Fibroblast of skin of abdomen (primary cell): ENCODE data around the gene GAS7.

Source experiments
- DNase-seq: peaks from one replicate; pipeline ENCODE4 v3.0.0-alpha.2; 2013

GAS7 gene

DNA sequence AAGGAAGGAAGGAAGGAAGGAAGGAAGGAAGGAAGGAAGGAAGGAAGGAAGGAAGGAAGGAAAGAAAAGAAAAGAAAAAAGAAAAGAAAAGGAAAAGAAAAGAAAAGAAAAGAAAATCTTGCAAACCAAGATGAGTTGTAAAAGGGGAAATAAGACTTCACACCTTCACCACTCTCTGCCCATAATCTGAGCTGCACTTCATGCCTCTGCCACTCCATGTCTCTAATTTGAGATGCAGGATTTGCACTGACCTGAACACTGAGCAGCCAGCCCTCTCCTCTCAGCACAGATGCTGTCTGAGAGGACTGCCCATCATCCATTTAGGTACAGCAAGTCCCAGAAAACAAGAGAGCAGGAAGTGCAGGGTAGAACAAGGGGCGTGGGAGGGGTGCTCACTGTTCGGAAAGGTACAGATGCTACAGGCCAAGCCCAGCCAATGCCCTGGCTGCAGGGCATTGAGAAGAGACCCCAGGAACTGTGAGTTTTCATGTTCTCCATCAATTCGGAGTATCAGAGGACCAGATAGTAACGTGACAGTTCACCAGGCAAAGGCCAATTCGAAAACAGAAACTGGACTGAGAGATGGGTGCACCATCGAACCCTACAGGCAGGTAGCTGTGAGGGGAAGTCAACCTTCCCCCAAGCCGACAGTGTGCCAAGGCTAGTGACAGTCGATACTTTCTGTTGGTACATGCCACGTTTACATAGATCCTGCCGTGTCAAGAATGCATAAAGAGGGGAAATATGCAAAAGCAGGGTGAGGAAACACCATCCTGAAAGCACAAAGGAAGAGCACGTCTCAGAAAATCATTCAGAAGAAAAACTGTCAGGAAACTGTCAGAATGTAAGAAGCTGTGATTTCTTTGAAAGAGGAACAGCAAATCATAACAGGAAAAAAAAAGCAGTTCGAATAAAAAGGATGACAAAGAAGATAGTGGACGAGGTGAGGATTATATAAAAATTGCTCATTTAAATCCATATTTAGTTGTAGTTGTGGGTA lies 151.3 kb downstream of the GAS7 start:
- DNase-seq = no peak

DNA sequence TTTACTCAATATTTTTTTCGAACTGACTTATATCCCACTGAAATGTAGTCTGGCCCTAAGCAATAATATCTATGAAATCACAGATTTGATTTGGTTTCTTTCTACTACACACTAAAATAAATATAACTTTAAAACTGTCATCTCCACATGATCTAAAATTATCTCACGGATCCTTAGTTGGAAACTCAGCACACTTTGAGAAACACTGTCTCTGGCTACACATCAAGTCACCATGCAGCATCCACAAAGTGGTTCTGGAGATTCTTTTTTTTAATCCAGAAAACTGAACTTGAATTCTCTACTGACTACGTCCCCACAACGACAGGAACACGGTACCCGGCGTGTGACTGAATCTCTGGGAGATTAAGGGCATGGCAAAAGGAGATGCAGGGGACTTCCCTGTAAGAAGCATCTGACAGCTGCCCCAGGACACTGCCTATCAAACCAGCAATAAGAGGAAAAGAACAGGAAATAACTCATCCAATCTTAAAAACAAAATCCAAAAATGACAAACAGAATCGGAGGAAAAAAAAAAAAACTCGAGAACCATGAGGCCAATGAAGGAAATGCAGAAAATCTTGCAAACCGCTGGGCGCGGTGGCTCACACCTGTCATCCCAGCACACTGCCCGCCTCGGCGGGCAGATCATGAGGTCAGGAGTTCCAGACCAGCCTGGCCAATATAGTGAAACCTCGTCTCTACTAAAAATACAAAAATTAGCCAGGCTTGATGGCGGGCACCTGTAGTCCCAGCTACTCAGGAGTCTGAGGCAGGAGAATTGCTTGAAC lies 152.3 kb downstream of the GAS7 start:
- no peak for DNase-seq

DNA sequence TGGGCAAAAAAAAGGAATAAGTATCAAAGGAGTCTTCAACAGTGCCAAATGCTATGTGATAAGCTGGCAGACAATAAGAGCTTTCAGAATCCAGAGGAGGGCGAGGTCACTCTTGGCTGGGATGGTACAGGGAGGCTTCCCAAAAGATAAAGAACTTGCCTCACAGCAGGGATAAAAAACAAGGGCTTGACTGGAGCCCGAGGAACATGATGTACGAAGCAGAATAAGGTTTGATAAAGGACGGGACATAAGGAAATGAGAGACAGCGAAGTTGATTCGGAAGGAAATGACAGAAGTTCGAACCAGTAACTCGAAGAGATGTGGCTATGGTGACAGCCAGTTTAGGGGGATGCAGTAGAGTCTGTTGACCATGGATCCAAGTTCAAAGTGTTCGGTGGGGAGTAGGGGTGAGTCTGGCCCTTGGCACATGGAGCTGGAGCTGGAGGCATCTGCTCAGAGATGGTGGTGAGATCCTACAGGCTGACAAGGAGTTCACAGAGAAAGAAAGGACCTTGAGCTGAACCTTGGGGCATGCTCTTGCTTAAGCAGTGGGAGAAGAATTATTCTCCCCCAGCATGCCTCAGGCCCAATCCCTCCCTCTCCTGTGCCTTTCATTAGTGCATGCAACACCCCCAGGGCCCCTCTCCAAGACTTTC lies 155.7 kb downstream of the GAS7 start:
- no peak for DNase-seq

DNA sequence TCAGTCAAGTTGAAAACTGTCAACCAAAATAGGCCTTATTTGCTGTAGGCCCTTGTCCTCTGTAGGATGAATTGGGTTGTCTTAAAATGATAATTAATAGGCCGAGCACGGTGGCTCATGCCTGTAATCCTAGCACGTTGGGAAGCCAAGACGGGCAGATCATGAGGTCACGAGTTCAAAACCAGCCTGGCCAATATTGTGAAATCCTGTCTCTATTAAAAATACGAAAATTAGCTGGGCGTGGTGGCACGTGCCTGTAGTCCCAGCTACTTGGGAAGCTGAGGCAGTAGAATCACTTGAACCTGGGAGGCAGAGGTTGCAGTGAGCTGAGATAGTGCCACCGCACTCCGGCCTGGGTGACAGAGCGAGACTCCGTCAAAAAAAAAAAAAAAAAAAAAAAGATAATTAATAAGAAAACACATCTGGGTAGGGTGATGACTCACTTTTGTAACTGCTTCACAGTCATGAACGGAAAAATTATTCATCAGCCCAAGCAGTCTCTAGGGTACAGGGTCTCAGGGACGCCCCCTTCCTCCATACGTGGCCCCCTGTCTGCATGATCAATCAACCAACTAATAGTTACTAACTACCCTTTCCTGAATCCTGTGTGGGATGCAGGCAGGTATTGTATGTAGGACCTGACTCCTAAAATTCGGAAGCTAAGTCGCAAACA lies 156.4 kb downstream of the GAS7 start:
- DNase-seq = peak; percentile 37

DNA sequence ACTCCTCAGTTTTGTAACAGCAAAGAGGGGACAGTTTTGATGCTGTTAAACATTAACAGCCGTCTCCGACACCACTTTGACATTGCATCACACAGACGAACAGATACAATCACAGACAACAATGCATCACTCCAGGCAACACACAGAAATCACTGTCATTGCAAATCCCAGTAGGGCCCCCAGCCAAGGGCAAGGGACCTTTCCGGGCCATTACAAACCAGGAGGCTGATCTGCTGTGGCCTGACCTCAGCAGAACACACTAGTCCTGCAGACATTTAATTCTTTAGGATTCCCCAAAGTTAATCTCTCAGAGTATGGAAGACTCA lies 157.2 kb downstream of the GAS7 start:
- no peak for DNase-seq

DNA sequence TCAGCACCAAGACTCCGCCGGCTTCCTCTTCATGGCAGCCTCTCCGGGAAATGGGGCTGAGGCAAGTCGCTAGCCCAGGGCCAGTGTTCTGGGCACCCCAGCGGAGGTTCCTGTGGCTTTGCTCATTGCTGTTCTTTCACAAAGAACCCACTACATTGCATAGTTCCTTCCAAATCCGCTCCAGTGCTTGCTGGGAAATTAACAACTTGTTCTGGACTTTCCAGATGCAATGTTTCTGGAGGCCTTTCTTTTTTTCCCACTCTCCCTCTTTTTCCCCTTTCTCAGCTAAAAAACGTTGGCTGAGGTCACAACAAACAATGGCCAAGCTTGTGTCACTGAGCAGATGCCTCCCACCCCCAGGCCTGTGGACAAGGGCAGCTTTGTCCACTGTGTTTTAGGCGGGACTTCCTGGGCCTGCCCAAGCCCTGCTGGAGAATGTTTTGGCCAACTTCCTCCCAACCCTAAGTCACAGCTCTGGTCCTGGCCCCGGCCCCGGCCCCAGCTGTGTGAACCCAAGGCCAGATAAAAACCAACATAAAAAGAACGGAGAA lies 161.8 kb downstream of the GAS7 start:
- DNase-seq = no peak

DNA sequence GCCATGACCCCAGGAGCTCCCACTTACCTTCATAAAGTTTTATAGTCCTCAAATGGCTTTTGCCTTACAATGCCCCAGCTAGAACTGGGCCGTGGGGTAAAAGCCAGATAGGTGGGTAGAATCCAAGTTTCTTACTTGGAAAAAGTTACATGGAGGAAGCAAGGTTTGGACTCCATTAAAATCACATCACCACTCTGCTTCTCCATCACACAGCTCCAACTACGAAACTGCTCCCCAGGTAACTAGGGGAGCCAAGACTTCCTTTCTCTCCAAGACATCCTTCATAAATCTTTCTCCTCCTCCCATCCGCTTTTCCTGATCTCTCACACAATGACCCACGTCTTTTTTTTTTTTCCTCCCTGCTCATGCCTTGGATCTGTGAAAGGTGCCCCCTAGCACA lies 162.5 kb downstream of the GAS7 start:
- no peak for DNase-seq

DNA sequence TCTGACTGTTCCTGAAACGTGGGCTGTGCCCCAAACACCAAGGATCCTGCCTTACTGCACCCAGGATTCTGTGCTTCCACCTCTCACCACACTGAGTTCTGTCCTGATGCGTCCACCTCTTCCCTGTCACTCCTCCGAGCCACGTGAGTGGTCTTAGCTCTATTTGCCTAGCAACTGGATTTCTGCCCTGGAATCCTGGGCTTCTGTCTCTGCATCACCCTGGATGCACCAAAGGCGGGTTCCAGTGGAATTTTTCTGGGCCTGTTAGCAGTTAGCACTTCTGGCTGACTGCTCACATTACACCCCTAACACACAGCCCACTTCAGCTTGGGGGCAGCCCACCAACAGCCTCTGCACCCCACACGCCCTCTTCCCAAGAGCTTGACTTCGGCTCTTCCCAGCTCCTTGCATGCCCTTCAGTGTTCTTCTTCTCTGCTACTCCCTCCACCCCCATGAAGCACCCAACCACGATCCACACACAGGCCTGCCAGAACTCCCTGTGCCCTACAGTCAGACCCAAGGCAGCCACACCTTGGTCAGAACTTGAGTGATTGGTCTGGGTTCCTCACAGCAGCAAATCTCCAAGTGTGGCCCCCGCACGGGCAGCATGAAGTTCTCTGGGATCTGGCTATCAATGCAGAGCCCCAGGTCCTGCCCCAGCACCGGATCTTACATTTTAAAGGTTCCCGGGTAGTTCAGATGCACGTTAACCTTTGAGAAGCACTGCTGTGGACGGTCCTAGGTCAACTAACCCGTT lies 163.5 kb downstream of the GAS7 start:
- DNase-seq = peak; percentile 60

DNA sequence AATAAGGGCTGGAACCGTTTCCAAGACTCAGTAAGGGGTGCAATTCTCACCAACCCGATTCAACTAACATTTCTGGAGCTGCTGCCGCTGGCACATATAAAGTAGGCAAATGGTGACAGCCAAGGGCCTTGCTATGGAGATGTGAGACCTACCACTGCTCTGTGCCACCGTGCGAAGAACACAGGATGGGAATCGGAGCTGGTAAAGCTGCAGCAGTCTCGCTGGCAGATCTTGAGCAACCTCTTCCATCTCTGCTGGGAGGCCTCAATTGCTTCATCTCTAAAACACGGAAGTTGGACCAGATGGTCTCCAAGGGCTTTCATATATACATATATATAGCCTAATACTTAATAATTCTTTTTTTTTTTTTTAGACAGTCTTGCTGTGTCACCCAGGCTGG lies 164.4 kb downstream of the GAS7 start:
- DNase-seq = peak; percentile 67

DNA sequence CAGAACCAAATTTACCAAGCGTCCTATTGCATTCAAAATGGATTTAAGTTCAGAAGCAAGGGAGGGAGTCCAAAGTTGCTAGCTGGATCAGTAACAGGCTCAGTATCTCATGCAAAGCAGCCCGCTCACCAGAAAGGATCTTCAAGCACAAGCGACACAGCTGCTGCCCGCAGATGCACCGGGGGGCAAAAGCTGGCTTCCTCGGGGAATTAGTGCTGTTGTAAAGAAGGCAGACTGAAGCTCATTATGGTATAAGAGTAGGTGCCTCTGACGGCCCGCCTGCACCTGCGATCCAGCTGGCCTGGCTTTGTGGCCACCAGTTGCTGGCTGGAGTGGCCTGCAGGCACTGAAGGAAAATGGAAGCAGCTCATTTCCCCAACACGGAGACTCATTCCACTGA lies 165.0 kb downstream of the GAS7 start:
- no peak for DNase-seq

DNA sequence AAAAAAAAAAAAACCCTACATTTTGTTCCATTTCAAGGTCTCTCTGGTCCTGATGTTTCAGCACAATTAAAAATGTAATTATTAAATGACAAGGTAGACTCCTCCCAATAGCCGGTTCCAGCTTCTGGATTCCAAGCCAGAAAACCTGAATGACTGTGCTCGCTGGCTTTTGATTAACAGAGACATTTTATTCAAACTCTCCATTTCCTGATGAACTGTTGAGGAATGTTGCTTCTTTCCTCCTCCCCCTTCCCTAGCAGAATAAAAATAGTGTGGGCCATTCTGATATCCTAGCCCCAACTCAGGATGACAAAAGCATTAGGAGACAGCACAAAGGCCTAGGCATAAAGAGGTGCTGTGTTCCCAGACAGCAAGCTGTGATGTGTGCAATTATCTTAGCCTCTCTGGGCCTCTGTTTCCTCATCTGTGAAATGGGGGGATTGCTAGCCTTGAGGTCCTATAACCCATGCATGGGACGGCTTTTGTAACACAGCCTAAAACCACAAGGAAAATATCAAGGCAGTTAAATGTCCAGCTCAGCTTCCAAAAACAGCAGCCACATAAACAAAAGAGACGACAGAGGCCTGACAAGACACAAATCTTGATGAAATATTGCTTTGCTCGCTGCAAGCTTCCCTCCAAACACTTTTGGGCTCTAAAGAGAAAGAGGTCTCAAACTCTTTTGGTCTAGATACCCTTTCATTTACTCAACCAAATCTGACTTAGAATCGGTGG lies 166.1 kb downstream of the GAS7 start:
- peak; percentile 50 for DNase-seq

DNA sequence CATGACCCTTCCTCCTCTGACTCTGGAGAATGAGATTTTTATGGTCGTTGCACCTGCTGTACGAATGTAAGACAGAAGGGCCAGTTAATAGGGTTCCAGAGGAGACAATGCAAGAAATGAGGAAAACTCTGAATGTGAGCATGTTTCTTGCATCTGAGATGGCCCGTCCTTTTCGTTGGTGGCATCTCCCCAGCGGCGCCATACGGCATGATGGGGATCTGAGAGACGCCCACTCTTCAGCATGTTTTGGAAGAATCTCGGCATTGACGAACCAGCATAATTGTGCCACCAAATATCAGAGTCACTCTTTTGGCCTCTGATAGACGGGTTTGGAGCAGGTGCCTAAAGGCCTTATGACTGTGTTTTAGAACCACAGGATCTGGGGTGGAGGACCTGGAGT lies 166.8 kb downstream of the GAS7 start:
- DNase-seq = no peak

DNA sequence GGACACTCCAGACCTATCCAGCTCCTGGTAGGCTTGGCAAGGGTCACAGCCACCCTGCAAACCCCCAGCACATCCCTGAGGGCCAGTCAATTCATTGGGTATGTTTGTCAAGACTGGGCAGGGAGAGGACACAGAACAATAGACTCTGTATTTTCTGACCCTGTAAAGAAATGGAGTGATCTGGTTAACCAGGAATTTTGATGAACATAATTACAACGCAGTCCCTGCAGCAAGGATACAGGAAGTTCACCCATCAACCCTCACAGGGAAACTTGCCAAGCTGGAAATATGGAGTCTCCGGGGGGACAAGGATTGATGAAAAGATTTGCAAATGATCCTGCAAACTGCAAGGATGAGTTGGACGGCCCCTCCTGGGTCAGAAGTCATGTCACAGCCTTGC lies 167.3 kb downstream of the GAS7 start:
- peak; percentile 38 for DNase-seq

DNA sequence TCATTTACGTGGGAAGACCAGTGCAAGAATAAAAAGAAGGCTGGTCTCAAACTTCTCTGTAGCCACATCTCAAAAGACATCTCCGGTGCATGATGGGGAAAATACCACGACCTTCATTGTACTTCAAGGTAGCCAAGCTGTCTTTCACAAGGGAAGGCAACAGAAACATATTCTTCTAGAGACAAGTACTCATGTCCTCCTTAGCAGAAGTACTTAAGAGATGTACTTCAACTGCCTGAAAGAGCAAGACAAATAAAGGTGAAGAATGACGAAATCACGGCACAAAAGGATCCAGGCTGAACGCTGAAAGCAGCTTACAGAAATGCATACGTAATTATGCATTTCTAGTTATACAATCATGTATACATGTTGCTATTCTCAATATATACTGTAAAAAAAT lies 169.3 kb downstream of the GAS7 start:
- no peak for DNase-seq

DNA sequence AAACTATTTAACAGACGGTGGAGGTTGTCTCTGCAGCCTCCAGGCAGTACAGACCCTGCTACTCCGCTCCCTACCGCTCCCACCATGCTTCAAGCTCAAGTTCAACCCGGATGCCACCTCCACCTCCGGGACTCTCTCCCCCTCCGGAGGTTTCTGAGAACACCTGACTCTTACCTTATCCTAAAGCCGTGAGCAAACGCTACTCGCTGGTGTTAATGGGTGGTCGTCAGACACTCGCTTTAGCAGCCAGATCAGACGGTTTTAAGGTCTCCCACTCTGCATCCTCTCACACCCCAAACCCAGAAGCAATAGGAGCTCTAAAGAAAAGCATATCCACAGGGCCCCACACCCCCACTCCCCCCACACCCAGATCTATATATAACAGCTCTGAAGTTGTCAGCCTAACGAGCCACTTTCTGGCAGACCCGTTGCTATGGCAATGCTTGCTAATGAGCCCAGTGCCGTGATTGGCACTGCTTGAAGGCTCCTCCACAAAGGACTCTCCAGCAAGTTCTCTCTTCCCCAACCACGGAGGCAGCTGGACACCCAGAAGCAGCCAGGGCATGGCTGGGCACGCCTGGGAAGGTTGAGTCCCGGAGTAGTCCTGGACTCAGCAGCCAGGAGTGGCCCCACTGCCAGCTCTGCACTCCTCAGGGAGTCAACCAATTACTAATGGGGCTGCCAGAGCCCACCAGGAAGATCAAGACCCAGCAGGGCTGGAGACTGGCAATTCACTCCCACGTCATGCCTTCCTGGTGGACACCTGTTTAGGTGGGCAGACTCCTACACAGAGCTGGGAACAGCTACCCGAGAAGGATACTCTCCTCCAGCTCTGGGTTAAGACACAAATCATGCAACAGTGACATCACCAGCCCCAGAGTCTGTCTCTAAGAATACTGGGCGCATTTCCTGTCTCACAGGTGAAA lies 172.2 kb downstream of the GAS7 start:
- no peak for DNase-seq

DNA sequence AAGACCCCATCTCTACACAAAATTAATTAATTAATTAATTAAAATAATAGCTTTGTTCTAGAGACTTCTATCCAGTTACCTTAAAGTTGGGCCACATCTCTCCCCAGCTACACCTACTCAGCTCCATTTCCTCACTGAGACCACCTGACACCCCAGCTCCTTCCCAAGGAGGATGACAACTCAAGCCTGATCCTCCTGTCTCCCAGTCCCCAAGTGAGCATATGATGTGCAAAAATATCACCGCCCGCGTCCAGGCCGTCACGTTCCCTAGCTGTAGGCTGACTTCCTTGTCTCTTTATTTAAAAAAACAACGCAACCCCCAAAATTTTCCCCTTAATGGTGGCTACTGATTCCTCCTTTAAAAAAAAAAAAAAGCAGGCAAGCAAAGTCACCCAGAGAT lies 173.2 kb downstream of the GAS7 start:
- no peak for DNase-seq

DNA sequence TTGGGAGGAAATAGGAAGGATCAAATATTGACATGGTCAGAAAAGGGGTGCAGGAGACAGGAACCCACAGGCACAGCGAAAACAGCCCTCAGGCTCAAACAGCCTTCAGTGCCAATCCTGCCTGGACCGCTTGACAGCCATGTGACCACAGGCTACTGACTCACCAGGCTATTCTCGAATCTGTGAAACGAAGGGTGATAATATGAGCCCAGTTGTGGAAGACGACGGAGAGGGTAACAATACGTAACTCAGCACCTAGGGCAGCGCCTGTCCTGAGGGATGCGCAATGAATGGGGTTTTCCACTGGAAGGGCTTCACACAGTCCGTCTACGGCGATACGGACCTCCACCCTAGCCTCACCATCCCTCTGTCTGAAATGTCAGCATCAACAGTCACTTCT lies 176.0 kb downstream of the GAS7 start:
- no peak for DNase-seq

DNA sequence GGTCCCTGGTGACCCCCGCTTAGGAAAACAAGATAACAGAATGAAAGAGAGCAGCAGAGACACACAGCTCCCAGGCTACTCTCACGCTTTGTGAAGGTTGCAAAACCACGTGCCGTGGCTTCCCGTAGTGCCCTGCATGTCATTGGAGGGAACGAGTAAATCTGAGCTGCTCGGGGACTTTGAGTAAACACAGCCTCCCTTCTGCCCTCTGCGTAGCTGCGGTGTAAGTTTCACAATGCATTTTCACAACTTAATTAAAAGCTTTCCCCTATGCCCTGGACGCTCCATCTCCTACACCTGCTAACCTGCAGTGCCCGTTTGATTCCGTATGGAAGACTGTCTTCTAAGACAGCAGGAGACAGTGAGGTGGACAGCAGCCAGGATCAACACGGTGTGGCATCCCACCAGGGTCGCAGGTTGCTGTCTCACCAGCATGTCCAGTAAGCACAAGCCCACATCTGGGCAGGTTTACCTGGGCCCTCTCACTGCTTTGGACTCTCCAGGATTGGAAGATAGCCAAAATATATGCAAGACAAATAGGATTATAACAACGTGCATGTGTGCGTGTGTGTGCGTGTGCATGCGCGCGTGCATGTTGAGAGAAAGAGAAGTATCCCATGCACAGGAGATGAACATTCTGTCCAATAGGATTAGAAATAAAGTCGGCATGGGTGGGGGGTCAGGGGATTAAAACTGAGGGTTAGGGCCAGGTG lies 177.0 kb downstream of the GAS7 start:
- DNase-seq = no peak

DNA sequence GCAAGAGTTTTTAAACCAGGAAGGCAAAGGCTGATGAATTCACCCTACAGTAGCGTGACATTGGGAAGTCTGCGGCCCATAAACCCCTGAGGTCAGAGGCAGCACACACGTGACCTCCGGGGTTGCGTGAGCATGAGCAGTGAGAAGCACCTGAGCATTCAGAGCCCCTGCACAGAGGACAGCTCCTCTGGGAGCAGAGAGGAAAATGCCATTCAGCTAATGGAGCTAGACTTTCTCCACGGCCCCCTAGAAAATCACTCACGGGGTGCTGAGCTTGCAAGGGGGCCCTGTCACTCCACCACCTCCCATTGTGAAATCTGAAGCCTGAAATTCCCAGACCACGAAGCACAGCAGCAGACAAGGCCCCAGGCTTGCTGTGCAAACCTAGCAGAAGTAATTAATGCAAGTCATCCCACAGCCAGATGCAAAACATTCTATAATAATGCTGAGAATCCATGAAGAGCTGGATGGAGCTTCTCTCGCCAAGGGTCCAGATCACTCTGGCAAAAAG lies 178.4 kb downstream of the GAS7 start:
- DNase-seq = peak; percentile 59
